Panc1 (cell line): ENCODE results near the gene TBC1D22A. TPM values are rescaled to one million over a fixed set of nuclear protein-coding genes. Genes with fewer than 3 reads are reported as not detected.

Experiments
- ATAC-seq: fragments of 200-7000 bp; cut with Tn5 transposase; 2 replicates; pipeline ENCODE4 v1.9.1; 2020; ENCODE audit warnings: mild to moderate bottlenecking, moderate library complexity
- BruUV-seq: library from RNA; stranded (reverse); fragments of 400-500 nt; replicated peaks from 2 replicates; lab custom pipeline; 2021; lab: Mats Ljungman, UMichigan
- CTCF ChIA-PET: fragments of 300-600 bp; sonication (Branson Sonifier 250); formaldehyde crosslinking; loops from one replicate; lab custom pipeline; 2022; ENCODE audit warnings: antibody characterized with exemption; lab: Charles Lee
- POLR2A ChIA-PET: fragments of 300-600 bp; sonication (Branson Sonifier 250); formaldehyde crosslinking; loops from one replicate; lab custom pipeline; 2022; ENCODE audit warnings: antibody characterized with exemption; lab: Charles Lee
- DNase-seq: peaks from one replicate; pipeline ENCODE4 v3.0.0-alpha.2; 2010; ENCODE audit warnings: low read depth, low spot score
- H3K27ac ChIP-seq: 2 replicates; pipeline ENCODE4 v1.5.1; 2011; ENCODE audit warnings: mild to moderate bottlenecking, low read length, inconsistent platforms
- H3K27me3 ChIP-seq: fragments of 200-500 bp; sonication (Bioruptor generic); 2 replicates; pipeline ENCODE4 v1.6.0; 2014; ENCODE audit warnings: low read length, inconsistent platforms; ENCODE audit not compliant: control insufficient read depth, insufficient read depth
- H3K36me3 ChIP-seq: fragments of 200-500 bp; sonication (Bioruptor generic); 2 replicates; pipeline ENCODE4 v1.5.1; 2014; ENCODE audit warnings: inconsistent platforms, mild to moderate bottlenecking, low read length, moderate library complexity; ENCODE audit not compliant: control insufficient read depth, insufficient read depth
- H3K4me1 ChIP-seq: 2 replicates; pipeline ENCODE4 v1.5.1; 2011; ENCODE audit warnings: inconsistent platforms, mild to moderate bottlenecking, low read length, moderate library complexity; ENCODE audit not compliant: control insufficient read depth, insufficient read depth
- H3K4me3 ChIP-seq, 2 experiments: 2 replicates each; pipeline ENCODE4 v1.5.1; 2011 to 2012; ENCODE audit warnings: low read depth in 2 of 2, low read length in 2 of 2, mild to moderate bottlenecking in 2 of 2, inconsistent platforms in 1 of 2, moderate library complexity in 1 of 2
- H3K9me3 ChIP-seq: fragments of 200-500 bp; sonication (Bioruptor generic); 2 replicates; pipeline ENCODE4 v1.5.1; 2014; ENCODE audit warnings: low read depth, mild to moderate bottlenecking, inconsistent platforms, low read length, moderate library complexity; ENCODE audit not compliant: control insufficient read depth, insufficient read depth
- CTCF ChIP-seq: fragments of 450-650 bp; IDR thresholded peaks from 2 replicates; pipeline ENCODE4 v1.5.1; 2017; ENCODE audit warnings: mild to moderate bottlenecking
- POLR2AphosphoS5 ChIP-seq: IDR thresholded peaks from 2 replicates; pipeline ENCODE4 v1.6.1; 2012; ENCODE audit warnings: mild to moderate bottlenecking, low read depth, low read length, moderate library complexity
- REST ChIP-seq, 2 experiments: IDR thresholded peaks; 2 replicates each; pipeline ENCODE4 v1.6.1; 2011 to 2012; ENCODE audit warnings: low read depth in 2 of 2, control low read depth in 1 of 2, low read length in 1 of 2, mild to moderate bottlenecking in 1 of 2, moderate library complexity in 1 of 2; ENCODE audit not compliant: insufficient read depth in 1 of 2
- SIN3A ChIP-seq: IDR thresholded peaks from 2 replicates; pipeline ENCODE4 v1.6.1; 2012; ENCODE audit warnings: low read depth, mild to moderate bottlenecking, low read length, moderate library complexity, borderline replicate concordance; ENCODE audit not compliant: insufficient read depth
- TCF7L2 ChIP-seq: IDR thresholded peaks from 2 replicates; pipeline ENCODE4 v1.6.1; 2011; ENCODE audit warnings: mild to moderate bottlenecking, low read depth, low read length, inconsistent platforms
- in situ Hi-C: cut with HindIII; loops from 2 replicates; pipeline ENCODE4 v1.10.0; 2016; ENCODE audit warnings: low sequenced_read_pairs, low pct_unique_long_range_greater_than_20kb
- intact Hi-C: fragments of 100-400 bp; cut with micrococcal nuclease; formaldehyde crosslinking; loops from one replicate; pipeline ENCODE4 v1.10.0; 2022; ENCODE audit not compliant: unreplicated experiment
- total RNA-seq: library from RNA; stranded (reverse); gene quantifications from one replicate; pipeline ENCODE4 v1.2.1, GENCODE V29; 2021; ENCODE audit not compliant: unreplicated experiment

The TBC1D22A gene
- total RNA-seq, 1 experiment from 2014 or later, result 28.7 TPM

- no peak overlapping the region for H3K27ac ChIP-seq
- intact Hi-C loops, result no loop called here
- TF ChIP-seq TCF7L2, result no peak
- TF ChIP-seq POLR2AphosphoS5, result no peak
- no peaks in the 10 kb centered on the region for H3K36me3 ChIP-seq
- no peak overlapping the region for H3K4me3 ChIP-seq
- no TSS peak for BruUV-seq
- H3K9me3 ChIP-seq, result no peaks in the 10 kb centered on the region
- DNase-seq (no peak), ATAC-seq (no peak)
- ChIA-PET POLR2A (no interaction called here), CTCF (no interaction called here)
- in situ Hi-C loops, result no loop called here
- H3K4me1 ChIP-seq, result peaks cover 4% of the 10 kb centered on the region
- H3K27me3 ChIP-seq, result no peaks in the 10 kb centered on the region
Observed at GRCh38 chr22:46935506-46936377, 173.3 kb downstream of the TBC1D22A start.

GRCh38 chr22:46936378-46936903, 174.0 kb downstream of the TBC1D22A start:
- Histone ChIP-seq H3K27me3 (no peaks in the 10 kb centered on the region), H3K27ac (no peak overlapping the region), H3K4me3 (no peak overlapping the region), H3K4me1 (peaks cover 4% of the 10 kb centered on the region), H3K9me3 (no peaks in the 10 kb centered on the region), H3K36me3 (no peaks in the 10 kb centered on the region)
- CTCF ChIA-PET, result no interaction called here
- in situ Hi-C loops, result no loop called here
- TF ChIP-seq TCF7L2 (no peak), SIN3A (no peak), CTCF (no peak), POLR2AphosphoS5 (no peak), REST (IDR thresholded peaks at IDR 0.05; ENCODE audit: insufficient read depth in 1 of 2, low read depth in 2 of 2, low read length in 1 of 2) (no peak)
- intact Hi-C loops, result no loop called here
- POLR2A ChIA-PET, result no interaction called here
- no peak for ATAC-seq
- no peak for DNase-seq
- BruUV-seq, result no TSS peak

- intact Hi-C loops (no loop called here), in situ Hi-C loops (no loop called here)
- H3K27ac ChIP-seq, result no peak overlapping the region
- no peaks in the 10 kb centered on the region for H3K27me3 ChIP-seq
- H3K4me1 ChIP-seq, result peaks cover 4% of the 10 kb centered on the region
- CTCF ChIA-PET, result no interaction called here
- H3K36me3 ChIP-seq, result no peaks in the 10 kb centered on the region
- ATAC-seq (no peak), DNase-seq (no peak)
- no peak for TF ChIP-seq POLR2AphosphoS5
- no peak for TF ChIP-seq SIN3A
- TF ChIP-seq TCF7L2, result no peak
- no peak for TF ChIP-seq REST (IDR thresholded peaks at IDR 0.05; ENCODE audit: insufficient read depth in 1 of 2, low read depth in 2 of 2, low read length in 1 of 2)
- no peak for TF ChIP-seq CTCF
- no peaks in the 10 kb centered on the region for H3K9me3 ChIP-seq
- H3K4me3 ChIP-seq, result no peak overlapping the region
- no TSS peak for BruUV-seq
- POLR2A ChIA-PET, result no interaction called here
Observed at GRCh38 chr22:46937185-46937584, 174.7 kb downstream of the TBC1D22A start.
